ENCODE measurements around the gene PML.

PML gene

GRCh38 chr15:73994413-73994883 lies at the start of gene PML:
Gene PML (plus strand): TSS chr15:73994716. CDS start chr15:73994813, 97 bp downstream.
- peak; percentile 98 for DNase-seq (ENCODE audit: low spot score)

- no peak for DNase-seq (ENCODE audit: low spot score)
Observed at GRCh38 chr15:73945130-73945508, 49.4 kb upstream of the PML start.

GRCh38 chr15:73946046-73946721 lies 48.3 kb upstream of the PML start:
- DNase-seq (ENCODE audit: low spot score) = no peak

GRCh38 chr15:73946795-73947370 lies 47.6 kb upstream of the PML start:
- DNase-seq (ENCODE audit: low spot score) = no peak

- no peak for DNase-seq (ENCODE audit: low spot score)
Observed at GRCh38 chr15:73947651-73948050, 46.9 kb upstream of the PML start.

GRCh38 chr15:73948396-73948795 lies 46.1 kb upstream of the PML start:
- no peak for DNase-seq (ENCODE audit: low spot score)

- DNase-seq (ENCODE audit: low spot score) = no peak
Observed at GRCh38 chr15:73948982-73949381, 45.5 kb upstream of the PML start.

- no peak for DNase-seq (ENCODE audit: low spot score)
Observed at GRCh38 chr15:73949496-73949895, 45.0 kb upstream of the PML start.

- no peak for DNase-seq (ENCODE audit: low spot score)
Observed at GRCh38 chr15:73950479-73950830, 44.1 kb upstream of the PML start.

- DNase-seq (ENCODE audit: low spot score) = peak; percentile 28
Observed at GRCh38 chr15:73950831-73951561, 43.5 kb upstream of the PML start.

GRCh38 chr15:73951601-73952000 lies 42.9 kb upstream of the PML start:
- DNase-seq (ENCODE audit: low spot score) = no peak

- DNase-seq (ENCODE audit: low spot score) = no peak
Observed at GRCh38 chr15:73952171-73952912, 42.2 kb upstream of the PML start.

- no peak for DNase-seq (ENCODE audit: low spot score)
Observed at GRCh38 chr15:73952913-73953750, 41.4 kb upstream of the PML start.

- DNase-seq (ENCODE audit: low spot score) = no peak
Observed at GRCh38 chr15:73954188-73955145, 40.0 kb upstream of the PML start.

GRCh38 chr15:73955326-73955725 lies 39.2 kb upstream of the PML start:
- no peak for DNase-seq (ENCODE audit: low spot score)

GRCh38 chr15:73955861-73956742 lies 38.4 kb upstream of the PML start:
- no peak for DNase-seq (ENCODE audit: low spot score)

GRCh38 chr15:73956743-73957135 lies 37.8 kb upstream of the PML start:
- DNase-seq (ENCODE audit: low spot score) = peak; percentile 67

- peak; percentile 27 for DNase-seq (ENCODE audit: low spot score)
Observed at GRCh38 chr15:73957276-73957675, 37.2 kb upstream of the PML start.

- DNase-seq (ENCODE audit: low spot score) = no peak
Observed at GRCh38 chr15:73957785-73958184, 36.7 kb upstream of the PML start.

All from LoVo (cell line).